K562 (cell line): Measurements from ENCODE around the gene KIAA2012. TPM values are rescaled to one million over a fixed set of nuclear protein-coding genes. Genes with fewer than 3 reads are reported as not detected.
A peak's percentile ranks its signal among the peaks of the same experiment; 100 is the strongest.

Experiments used
- BDP1 ChIP-seq: IDR thresholded peaks from 3 replicates; pipeline ENCODE4 v1.6.1; 2011; ENCODE audit not compliant: insufficient read length, insufficient read depth
- COPS2 ChIP-seq: fragments of 450-650 bp; conservative IDR thresholded peaks from 2 replicates; pipeline ENCODE4 v1.6.1; 2016; ENCODE audit warnings: mild to moderate bottlenecking, moderate library complexity
- ETS2 ChIP-seq: IDR thresholded peaks from 2 replicates; pipeline ENCODE4 v1.6.1; 2016; ENCODE audit warnings: borderline replicate concordance, missing genetic modification characterization, mild to moderate bottlenecking, moderate library complexity, missing compliant biosample characterization; ENCODE audit not compliant: poor library complexity, severe bottlenecking
- POU5F1 ChIP-seq: fragments of 150-350 bp; IDR thresholded peaks from 2 replicates; pipeline ENCODE4 v1.6.1; 2014; ENCODE audit warnings: borderline replicate concordance, low read length, low read depth, mild to moderate bottlenecking; ENCODE audit not compliant: partially characterized antibody
- PPARD ChIP-seq: fragments of 250-450 bp; sonication (Bioruptor Pico); IDR thresholded peaks from 2 replicates; pipeline ENCODE4 v1.8.0; 2022; ENCODE audit warnings: inconsistent platforms, mild to moderate bottlenecking, moderate library complexity
- SAFB2 ChIP-seq: fragments of 200-400 bp; formaldehyde crosslinking; IDR thresholded peaks from 2 replicates; pipeline ENCODE4 v1.6.1; 2018; ENCODE audit warnings: borderline replicate concordance, low read length, low read depth, moderate library complexity; ENCODE audit not compliant: severe bottlenecking
- SIN3B ChIP-seq: fragments of 450-650 bp; IDR thresholded peaks from 2 replicates; pipeline ENCODE4 v1.6.1; 2017; ENCODE audit warnings: low read depth, mild to moderate bottlenecking, moderate library complexity
- SMC3 ChIP-seq: conservative IDR thresholded peaks from 2 replicates; pipeline ENCODE4 v1.6.1; 2011; ENCODE audit warnings: low read depth, low read length, improper control_type of control experiment; ENCODE audit not compliant: insufficient read depth
- ZNF318 ChIP-seq, 2 experiments: fragments of 450-650 bp; IDR thresholded peaks; 2 replicates each; pipeline ENCODE4 v1.6.1; 2016; ENCODE audit warnings: mild to moderate bottlenecking in 2 of 2, borderline replicate concordance in 1 of 2, low read depth in 1 of 2, moderate library complexity in 1 of 2
- polyA plus RNA-seq, 8 experiments: library from polyadenylated mRNA; depleted of rRNA in 4 of 8; stranded (reverse) in 5 of 8; unstranded in 3 of 8; fragments of >200 nt; fragmentation: Nextera tagmentation in 2 of 8; fragmentation: Illumina TruSeq in 1 of 8; extraction: Ambion mirVana in 2 of 8; extraction: Trizol in 1 of 8; gene quantifications; 2 replicates each; pipeline versions ENCODE4 v1.2.1 to v1.2.3, GENCODE V29; 2011 to 2014; ENCODE audit warnings: inconsistent platforms in 1 of 8, missing spikeins in 1 of 8
- total RNA-seq, 7 experiments: library from RNA; depleted of rRNA in 6 of 7; stranded (reverse); fragments of >200 nt in 6 of 7; fragmentation: Illumina TruSeq in 2 of 7; extraction: Trizol in 2 of 7; gene quantifications; 2 replicates each; pipeline versions ENCODE4 v1.2.1 to v1.2.3, GENCODE V29; 2011 to 2021; ENCODE audit warnings: low replicate concordance in 1 of 7
- TF ChIP-seq, protein P1 (sequence below), 2 experiments: fragments of 450-650 bp; formaldehyde crosslinking in 1 of 2; IDR thresholded peaks; 2 replicates each; pipeline versions ENCODE4 v1.4.0 to v1.6.1; 2014 to 2020; ENCODE audit warnings: mild to moderate bottlenecking in 2 of 2, borderline replicate concordance in 1 of 2, low read depth in 1 of 2

Gene KIAA2012
- total and polyA plus RNA-seq, 9 of the 15 experiments (the other 6 are each of a cell fraction or from before 2014, with no cell fraction given), result not detected

DNA sequence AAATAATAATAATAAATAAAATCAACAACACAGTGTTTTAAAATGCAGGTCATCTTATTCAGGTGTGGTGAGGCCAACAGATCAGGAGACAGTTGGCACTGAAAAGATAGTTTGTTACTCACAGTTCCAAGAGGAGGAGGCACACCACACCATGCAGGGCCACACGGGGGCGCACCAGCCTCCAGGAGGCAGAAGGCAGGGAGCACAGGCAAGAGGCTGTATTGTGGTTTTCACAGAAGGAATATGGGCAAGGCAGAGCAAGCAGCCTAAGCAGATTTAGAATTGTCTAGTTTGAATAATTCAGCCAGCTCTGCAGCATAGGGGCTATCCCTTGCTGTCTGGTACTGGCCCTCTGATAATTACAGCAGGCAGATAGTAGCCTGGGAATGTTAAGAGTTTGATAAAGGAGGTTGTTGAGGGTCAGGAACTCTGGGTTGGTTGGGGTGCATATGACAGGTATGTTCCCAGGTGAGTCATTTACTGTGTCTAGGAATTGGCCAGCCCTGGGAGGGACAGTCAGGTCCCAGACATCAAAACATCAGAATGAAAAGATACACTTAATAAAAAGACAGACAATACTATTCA, 31.3 kb downstream of the KIAA2012 start (continued):
- TF ChIP-seq ZNF318 (IDR thresholded peaks at IDR 0.05; ENCODE audit: borderline replicate concordance in 1 of 2, low read depth in 1 of 2) (no peak), SMC3 (peak; percentile 48), SAFB2 (no peak), POU5F1 (no peak), ETS2 (tag) (no peak), COPS2 (no peak), BDP1 (no peak), PPARD (no peak), SIN3B (no peak)
- TF ChIP-seq, protein P1, sequence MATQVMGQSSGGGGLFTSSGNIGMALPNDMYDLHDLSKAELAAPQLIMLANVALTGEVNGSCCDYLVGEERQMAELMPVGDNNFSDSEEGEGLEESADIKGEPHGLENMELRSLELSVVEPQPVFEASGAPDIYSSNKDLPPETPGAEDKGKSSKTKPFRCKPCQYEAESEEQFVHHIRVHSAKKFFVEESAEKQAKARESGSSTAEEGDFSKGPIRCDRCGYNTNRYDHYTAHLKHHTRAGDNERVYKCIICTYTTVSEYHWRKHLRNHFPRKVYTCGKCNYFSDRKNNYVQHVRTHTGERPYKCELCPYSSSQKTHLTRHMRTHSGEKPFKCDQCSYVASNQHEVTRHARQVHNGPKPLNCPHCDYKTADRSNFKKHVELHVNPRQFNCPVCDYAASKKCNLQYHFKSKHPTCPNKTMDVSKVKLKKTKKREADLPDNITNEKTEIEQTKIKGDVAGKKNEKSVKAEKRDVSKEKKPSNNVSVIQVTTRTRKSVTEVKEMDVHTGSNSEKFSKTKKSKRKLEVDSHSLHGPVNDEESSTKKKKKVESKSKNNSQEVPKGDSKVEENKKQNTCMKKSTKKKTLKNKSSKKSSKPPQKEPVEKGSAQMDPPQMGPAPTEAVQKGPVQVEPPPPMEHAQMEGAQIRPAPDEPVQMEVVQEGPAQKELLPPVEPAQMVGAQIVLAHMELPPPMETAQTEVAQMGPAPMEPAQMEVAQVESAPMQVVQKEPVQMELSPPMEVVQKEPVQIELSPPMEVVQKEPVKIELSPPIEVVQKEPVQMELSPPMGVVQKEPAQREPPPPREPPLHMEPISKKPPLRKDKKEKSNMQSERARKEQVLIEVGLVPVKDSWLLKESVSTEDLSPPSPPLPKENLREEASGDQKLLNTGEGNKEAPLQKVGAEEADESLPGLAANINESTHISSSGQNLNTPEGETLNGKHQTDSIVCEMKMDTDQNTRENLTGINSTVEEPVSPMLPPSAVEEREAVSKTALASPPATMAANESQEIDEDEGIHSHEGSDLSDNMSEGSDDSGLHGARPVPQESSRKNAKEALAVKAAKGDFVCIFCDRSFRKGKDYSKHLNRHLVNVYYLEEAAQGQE (IDR thresholded peaks at IDR 0.05; ENCODE audit: borderline replicate concordance), result peak; percentile 41; the same call in 1 of the 2 replicates
- TF ChIP-seq, protein P1 (CRISPR knock-in tag; IDR thresholded peaks at IDR 0.05; ENCODE audit: low read depth), result no peak
